Esophagus squamous epithelium (tissue), 5 donors: ENCODE results near the gene CASK. TPM values are rescaled to one million over a fixed set of nuclear protein-coding genes. Genes with fewer than 3 reads are reported as not detected.

Experiments
- DNase-seq: peaks from one replicate; lab custom pipeline; 2025; lab: John Stamatoyannopoulos, UW
- H3K27ac ChIP-seq, 4 donors: fragments of 200-600 bp; sonication (generic); one replicate each; pipeline ENCODE4 v1.5.1; 2016 to 2019; ENCODE audit warnings: mild to moderate bottlenecking in 1 of 4
- H3K27me3 ChIP-seq, 4 donors: fragments of 200-600 bp; sonication (generic); 1 replicate in 3 of 4; 2 replicates in 1 of 4; pipeline versions ENCODE4 v1.5.1 to v1.6.0; 2017 to 2021; ENCODE audit warnings: antibody characterized with exemption in 1 of 4
- H3K36me3 ChIP-seq, 3 donors: fragments of 200-600 bp; sonication (generic); one replicate each; pipeline ENCODE4 v1.5.1; 2016 to 2019
- H3K4me1 ChIP-seq, 3 donors: fragments of 200-600 bp; sonication (generic); one replicate each; pipeline ENCODE4 v1.5.1; 2017 to 2019
- H3K4me3 ChIP-seq, 4 donors: fragments of 200-600 bp; sonication (generic); 1 replicate in 3 of 4; 2 replicates in 1 of 4; pipeline ENCODE4 v1.5.1; 2016 to 2019; ENCODE audit warnings: mild to moderate bottlenecking in 2 of 4, moderate library complexity in 1 of 4
- H3K9me3 ChIP-seq, 3 donors: fragments of 200-600 bp; sonication (generic); one replicate each; pipeline ENCODE4 v1.5.1; 2016 to 2019
- CTCF ChIP-seq, 6 experiments: fragments of 450-650 bp in 4 of 6; fragments of 200-600 bp in 2 of 6; sonication (generic) in 2 of 6; IDR thresholded peaks; one replicate each; pipeline ENCODE4 v1.5.1; 2016 to 2019; ENCODE audit warnings: antibody characterized with exemption in 6 of 6, mild to moderate bottlenecking in 4 of 6, moderate library complexity in 4 of 6
- POLR2A ChIP-seq, 4 donors: fragments of 450-650 bp; IDR thresholded peaks; one replicate each; pipeline ENCODE4 v1.6.1; 2017; ENCODE audit warnings: antibody characterized with exemption in 4 of 4, mild to moderate bottlenecking in 4 of 4, moderate library complexity in 3 of 4
- WGBS, 2 donors: methylation state at CpG; one replicate each; pipeline ENCODE4 v1.1.5; 2018; 5-methylcytosine and 5-hydroxymethylcytosine counted together
- intact Hi-C: fragments of 100-400 bp; cut with DNase I; formaldehyde crosslinking; loops from one replicate; pipeline ENCODE4 v1.15.0; 2022
- total RNA-seq, 4 donors: library from RNA; depleted of rRNA; stranded (reverse); fragments of >200 nt; gene quantifications; one replicate each; pipeline ENCODE4 v1.1.0, GENCODE V29; 2016
- donor health status: DM: yes; HTN: yes; CAD: no.

CASK gene
- total RNA-seq, 4 donors from 2014 or later, result 32.3 to 57.4 (median 36.0) TPM

DNA sequence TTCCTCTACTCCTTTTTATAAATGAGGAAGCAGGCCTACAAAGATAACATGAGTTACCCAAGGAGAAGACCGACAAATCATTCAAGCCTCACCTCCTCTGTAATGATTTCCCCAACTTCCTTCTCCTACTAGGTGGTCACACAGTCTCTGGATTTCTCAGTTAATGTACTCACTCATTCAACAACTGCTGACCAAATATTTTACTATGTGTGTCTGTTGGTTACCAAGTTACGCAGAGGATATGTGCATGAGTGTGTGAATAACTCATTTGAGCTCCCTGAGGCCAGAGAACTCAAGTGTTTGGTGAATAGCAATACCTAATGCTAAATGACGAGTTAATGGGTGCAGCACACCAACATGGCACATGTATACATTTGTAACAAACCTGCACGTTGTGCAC lies 10.4 kb downstream of the CASK start:
- intact Hi-C loops, result no loop called here
- WGBS, 2 donors, result 65 to 90% methylated on average over 2 to 4 of the region's 4 CpGs
- DNase-seq, result no peak

DNA sequence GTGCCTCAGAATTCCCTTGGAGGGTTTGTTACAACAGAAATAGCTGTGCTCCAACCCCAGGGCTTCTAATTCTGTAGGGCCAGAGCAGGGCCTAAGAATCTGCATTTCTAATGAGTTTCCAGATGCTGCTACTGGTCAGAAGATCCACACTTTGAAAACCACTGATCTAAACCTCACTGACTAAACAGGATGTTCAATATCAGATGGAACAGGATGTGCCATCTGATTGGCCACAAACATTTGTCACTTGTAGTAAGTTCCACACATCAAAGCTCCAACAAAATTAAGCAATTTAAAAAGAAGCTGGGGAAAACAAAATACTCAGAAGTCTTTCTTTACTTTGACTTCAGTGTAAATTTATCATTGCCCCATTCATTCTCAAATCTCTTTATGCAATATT lies 14.3 kb downstream of the CASK start:
- intact Hi-C loops, result no loop called here
- peaks cover 0 to 12% (median 4%) of the 10 kb centered on the region in 3 donors for H3K4me1 ChIP-seq
- H3K27ac ChIP-seq, result no peak overlapping the region
- H3K36me3 ChIP-seq, result no peaks in the 10 kb centered on the region
- no peak overlapping the region for H3K4me3 ChIP-seq
- DNase-seq, result no peak
- H3K27me3 ChIP-seq, result no peaks in the 10 kb centered on the region
- no peaks in the 10 kb centered on the region for H3K9me3 ChIP-seq
- TF ChIP-seq CTCF (IDR thresholded peaks at IDR 0.05) (no peak), POLR2A (IDR thresholded peaks at IDR 0.05) (no peak)

More for the DNA sequence above, 10.4 kb downstream of the CASK start:
- TF ChIP-seq POLR2A (IDR thresholded peaks at IDR 0.05) (no peak), CTCF (IDR thresholded peaks at IDR 0.05) (no peak)
- Histone ChIP-seq H3K27me3 (no peaks in the 10 kb centered on the region), H3K4me3 (no peak overlapping the region), H3K4me1 (peaks cover 0 to 11% (median 0%) of the 10 kb centered on the region in 3 donors), H3K27ac (no peak overlapping the region), H3K36me3 (no peaks in the 10 kb centered on the region), H3K9me3 (no peaks in the 10 kb centered on the region)

DNA sequence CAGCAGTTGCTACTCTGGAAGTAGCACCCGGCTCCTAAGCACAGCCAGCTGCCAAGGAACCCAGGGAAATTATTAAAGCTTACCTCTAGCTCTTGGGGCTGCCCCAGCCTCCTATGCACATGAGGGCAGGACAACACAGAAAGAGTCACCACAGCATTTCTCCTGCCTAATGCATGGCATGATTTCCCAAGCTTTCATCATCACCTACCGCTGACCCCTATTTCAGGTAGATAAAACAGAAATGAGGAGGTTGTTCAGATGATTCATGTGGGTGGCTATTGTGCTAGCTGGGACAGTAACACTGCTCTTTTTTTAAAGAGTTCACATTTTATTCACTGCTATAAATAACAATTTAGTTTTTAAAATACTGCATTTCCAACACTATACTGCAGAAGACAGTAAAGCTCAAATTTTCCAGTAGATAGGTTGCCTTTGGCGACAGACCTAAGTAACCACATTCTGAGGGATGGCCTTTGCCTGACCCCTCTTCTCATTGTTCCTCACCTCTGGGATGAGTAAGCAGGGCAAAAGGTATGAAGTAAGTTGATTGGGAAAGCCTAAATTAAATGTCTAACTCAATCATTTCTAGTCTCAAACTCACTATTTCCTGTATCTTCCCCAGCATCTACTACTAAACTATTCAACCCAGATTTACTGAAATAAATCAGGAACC lies 16.7 kb downstream of the CASK start:
- peaks cover 0 to 12% (median 4%) of the 10 kb centered on the region in 3 donors for H3K4me1 ChIP-seq
- H3K36me3 ChIP-seq, result no peaks in the 10 kb centered on the region
- H3K4me3 ChIP-seq, result no peak overlapping the region
- DNase-seq, result no peak
- H3K9me3 ChIP-seq, result no peaks in the 10 kb centered on the region
- 25 to 78% methylated on average over 1 to 3 of the region's 3 CpGs for WGBS, 2 donors
- intact Hi-C loops, result no loop called here
- no peak overlapping the region for H3K27ac ChIP-seq
- no peaks in the 10 kb centered on the region for H3K27me3 ChIP-seq
- TF ChIP-seq CTCF (IDR thresholded peaks at IDR 0.05) (no peak), POLR2A (IDR thresholded peaks at IDR 0.05) (no peak)

- H3K27ac ChIP-seq, result no peak overlapping the region
- H3K36me3 ChIP-seq, result no peaks in the 10 kb centered on the region
- TF ChIP-seq POLR2A (IDR thresholded peaks at IDR 0.05), result no peak
- TF ChIP-seq CTCF (IDR thresholded peaks at IDR 0.05), result no peak
- WGBS, 2 donors, result 18 to 77% methylated on average over 1 of the region's 1 CpG
- H3K4me1 ChIP-seq, result peaks cover 0 to 12% (median 4%) of the 10 kb centered on the region in 3 donors
- no peak overlapping the region for H3K4me3 ChIP-seq
- peaks cover 0 to 7% (median 0%) of the 10 kb centered on the region in 3 donors for H3K9me3 ChIP-seq
- intact Hi-C loops, result no loop called here
- no peaks in the 10 kb centered on the region for H3K27me3 ChIP-seq
- DNase-seq, result no peak
These were observed 19.8 kb downstream of the CASK start for GRCh38 chrX:41903544-41903943.

DNA sequence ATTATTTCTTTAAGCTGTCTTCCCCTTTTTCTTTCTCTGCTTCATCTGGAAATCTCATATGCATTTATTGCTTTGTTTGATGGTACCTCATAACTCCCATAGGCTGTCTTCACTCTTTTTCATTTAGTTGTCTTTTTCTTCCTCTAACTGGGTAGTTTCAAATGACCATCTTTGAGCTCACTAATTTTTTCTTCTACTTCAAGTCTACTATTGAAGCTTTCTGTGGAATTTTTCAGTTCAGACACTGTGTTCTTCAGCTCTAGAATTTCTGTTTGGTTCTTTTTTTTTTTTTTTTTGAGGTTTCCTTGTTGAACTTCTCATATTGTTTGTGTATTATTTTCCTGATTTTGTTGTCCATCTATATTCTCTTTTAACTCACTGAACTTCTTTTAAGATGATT lies 23.0 kb downstream of the CASK start:
- H3K36me3 ChIP-seq, result no peaks in the 10 kb centered on the region
- DNase-seq, result no peak
- H3K9me3 ChIP-seq, result peaks cover 0 to 15% (median 0%) of the 10 kb centered on the region in 3 donors
- no peak for TF ChIP-seq POLR2A (IDR thresholded peaks at IDR 0.05)
- TF ChIP-seq CTCF (IDR thresholded peaks at IDR 0.05), result no peak
- H3K4me1 ChIP-seq, result no peaks in the 10 kb centered on the region
- H3K4me3 ChIP-seq, result no peak overlapping the region
- no peaks in the 10 kb centered on the region for H3K27me3 ChIP-seq
- intact Hi-C loops, result no loop called here
- no peak overlapping the region for H3K27ac ChIP-seq
